GM12874 (cell line): Measurements from ENCODE around the gene SLC25A14.

ENCODE experiments used
- TF ChIP-seq, protein P1 (sequence below): IDR thresholded peaks from 2 replicates; pipeline ENCODE4 v1.5.1; 2011; ENCODE audit warnings: low read depth, mild to moderate bottlenecking, control low read depth, low read length, moderate library complexity; ENCODE audit not compliant: insufficient read depth

SLC25A14 gene

DNA sequence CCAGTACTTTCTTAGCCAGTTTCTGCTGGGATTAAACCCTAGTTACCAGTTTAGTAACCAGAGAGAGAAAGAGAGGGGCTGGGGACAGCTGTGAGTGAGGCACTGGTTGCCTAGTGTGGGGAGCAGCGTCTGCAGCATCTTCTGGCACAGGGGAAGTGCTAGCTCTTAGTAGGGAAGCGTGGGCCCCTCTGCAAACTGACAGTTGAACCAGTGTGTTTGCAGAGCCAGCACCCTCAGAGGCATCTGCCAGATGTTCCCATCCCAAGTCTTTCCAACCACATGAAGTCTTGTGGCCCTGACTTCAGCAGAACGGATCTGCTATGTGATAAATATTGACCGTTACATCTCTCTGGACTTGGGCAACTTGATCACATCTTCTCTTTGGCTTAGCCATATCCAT is 77.1 kb downstream of the SLC25A14 start:
- TF ChIP-seq, protein P1, sequence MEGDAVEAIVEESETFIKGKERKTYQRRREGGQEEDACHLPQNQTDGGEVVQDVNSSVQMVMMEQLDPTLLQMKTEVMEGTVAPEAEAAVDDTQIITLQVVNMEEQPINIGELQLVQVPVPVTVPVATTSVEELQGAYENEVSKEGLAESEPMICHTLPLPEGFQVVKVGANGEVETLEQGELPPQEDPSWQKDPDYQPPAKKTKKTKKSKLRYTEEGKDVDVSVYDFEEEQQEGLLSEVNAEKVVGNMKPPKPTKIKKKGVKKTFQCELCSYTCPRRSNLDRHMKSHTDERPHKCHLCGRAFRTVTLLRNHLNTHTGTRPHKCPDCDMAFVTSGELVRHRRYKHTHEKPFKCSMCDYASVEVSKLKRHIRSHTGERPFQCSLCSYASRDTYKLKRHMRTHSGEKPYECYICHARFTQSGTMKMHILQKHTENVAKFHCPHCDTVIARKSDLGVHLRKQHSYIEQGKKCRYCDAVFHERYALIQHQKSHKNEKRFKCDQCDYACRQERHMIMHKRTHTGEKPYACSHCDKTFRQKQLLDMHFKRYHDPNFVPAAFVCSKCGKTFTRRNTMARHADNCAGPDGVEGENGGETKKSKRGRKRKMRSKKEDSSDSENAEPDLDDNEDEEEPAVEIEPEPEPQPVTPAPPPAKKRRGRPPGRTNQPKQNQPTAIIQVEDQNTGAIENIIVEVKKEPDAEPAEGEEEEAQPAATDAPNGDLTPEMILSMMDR = no peak

GRCh38 chrX:130418066-130418465 is 78.3 kb downstream of the SLC25A14 start:
- TF ChIP-seq, protein P1 = no peak

DNA sequence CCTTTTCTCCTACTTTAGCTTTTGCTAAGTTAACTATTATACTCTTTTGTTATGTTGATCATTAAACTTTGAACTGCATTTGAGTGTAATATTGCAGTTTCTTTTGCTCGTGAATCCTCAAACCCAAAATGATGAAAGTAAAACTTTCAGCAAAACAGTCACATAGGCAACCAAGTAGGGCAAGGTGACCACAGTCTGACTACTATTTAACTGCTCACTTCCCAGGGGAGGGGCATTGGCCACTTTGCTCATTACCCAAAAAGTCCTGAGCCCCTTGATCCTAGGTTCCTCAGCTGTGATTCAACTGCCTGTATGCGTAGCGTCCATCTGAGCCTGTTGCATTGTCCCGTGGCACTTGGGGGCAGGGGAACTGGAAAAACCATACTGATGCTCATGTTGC is 79.0 kb downstream of the SLC25A14 start:
- TF ChIP-seq, protein P1 = no peak

DNA sequence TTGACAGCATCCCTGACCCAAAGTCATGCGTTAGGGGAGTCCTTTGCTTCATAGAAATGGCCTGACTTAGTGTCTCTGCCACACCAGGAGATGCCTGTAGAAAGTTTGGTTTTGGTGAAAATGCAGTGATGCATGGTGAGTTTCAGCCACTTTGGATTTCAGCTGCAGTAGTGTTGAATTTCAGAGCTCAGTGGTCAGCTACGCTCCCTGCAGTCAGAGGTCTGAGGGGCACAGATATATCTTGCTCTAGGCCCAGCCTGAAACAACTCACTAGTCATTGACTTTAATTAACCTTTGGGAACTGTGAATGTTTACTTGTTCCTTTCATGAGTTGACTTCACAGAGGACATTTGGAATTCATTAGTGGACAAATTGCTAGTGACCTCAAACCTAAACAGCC is 79.5 kb downstream of the SLC25A14 start:
- TF ChIP-seq, protein P1 = no peak
